Left hindlimb (tissue), 1 donor: Measurements from ENCODE around the gene ADGRG1.
A peak's percentile ranks its signal among the peaks of the same experiment; 100 is the strongest.

Source experiments
- DNase-seq: peaks from one replicate; pipeline ENCODE4 v3.0.0-alpha.2; 2018

The ADGRG1 gene

DNA sequence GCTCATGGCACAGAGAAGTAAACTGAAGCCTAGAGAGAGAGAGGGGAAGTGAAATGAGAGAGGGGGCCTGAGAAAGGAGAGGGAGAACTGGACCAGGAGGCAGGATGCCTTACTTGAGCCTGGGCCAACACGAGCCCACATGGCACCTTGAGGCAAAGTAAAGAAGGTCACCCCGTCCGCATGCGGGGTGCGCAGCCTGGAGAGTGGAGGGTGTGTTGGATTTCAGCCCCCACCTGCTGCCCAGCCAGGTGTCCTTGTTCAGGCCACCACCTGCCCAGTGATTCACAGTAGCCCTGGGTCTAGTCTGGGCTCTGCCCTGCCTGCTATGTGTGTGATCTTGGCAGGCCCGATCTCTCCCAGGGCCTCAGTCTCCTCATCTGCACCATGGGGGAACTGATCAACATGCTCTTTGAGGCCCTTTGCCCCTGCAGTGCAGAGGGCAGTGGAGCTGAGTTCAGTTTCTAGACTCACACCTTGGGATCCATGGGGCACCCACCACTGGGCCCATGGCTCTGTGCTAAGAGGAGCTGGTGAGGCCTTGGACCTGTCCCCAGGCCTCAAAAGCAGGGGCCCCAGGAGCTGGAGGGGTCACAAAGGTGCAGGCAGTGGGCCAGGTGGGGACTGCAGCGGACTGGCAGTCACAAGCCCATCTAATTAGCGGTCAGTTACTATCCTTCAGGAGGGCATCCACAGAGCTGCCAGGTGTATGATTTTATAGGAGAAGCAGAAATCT lies 56.4 kb downstream of the ADGRG1 start:
- no peak for DNase-seq

DNA sequence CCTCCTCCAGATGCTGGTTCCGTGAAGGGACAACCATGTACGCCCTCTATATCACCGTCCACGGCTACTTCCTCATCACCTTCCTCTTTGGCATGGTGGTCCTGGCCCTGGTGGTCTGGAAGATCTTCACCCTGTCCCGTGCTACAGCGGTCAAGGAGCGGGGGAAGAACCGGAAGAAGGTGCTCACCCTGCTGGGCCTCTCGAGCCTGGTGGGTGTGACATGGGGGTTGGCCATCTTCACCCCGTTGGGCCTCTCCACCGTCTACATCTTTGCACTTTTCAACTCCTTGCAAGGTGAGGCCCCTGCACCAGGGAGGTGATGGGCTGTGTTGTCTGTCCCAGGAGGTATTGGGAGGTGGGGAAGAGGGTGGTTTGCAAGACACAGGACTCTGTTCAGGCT lies 57.2 kb downstream of the ADGRG1 start:
- no peak for DNase-seq

DNA sequence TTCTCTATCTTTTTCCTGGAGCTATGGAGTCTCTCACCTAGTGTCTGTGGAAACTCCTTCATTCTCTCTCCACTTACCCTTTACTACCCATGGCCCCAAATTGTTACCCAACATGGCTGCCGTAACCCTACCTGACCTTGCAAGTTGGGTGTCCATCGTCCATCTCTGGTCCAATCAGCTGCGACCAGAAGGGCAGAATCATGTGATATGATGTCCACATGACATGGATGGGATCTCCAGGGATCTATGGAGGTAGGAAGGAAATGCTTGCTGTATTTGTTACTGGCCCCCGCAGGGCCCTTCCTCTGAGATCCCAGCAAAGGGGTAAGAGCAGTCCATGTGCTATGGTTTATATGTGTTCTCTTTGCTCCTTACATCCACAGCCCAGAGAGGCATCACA lies 58.1 kb downstream of the ADGRG1 start:
- DNase-seq, result no peak

DNA sequence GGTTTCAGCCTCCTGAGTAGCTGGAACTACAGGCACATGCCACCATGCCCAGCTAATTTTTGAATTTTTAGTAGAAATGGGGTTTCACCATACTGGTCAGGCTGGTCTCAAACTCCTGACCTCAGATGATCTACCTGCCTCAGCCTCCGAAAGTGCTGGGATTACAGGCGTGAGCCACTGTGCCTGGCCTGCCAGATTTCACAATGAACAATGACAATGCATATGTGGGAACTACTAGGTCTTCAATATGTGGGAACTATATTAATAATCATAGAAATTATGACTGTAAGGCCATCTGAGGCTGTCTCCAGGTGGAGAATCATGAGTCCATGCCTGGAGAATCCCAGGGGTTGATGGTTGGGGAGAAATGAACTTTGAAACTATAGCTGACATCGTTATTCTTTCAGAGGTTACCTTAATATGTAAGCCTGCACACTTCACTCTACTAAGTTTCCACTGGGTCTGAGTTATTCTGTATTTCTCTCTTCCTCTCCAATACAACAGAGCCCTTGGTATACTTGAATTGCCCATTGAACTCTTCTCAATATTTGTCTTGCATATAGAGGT lies 59.0 kb downstream of the ADGRG1 start:
- no peak for DNase-seq

DNA sequence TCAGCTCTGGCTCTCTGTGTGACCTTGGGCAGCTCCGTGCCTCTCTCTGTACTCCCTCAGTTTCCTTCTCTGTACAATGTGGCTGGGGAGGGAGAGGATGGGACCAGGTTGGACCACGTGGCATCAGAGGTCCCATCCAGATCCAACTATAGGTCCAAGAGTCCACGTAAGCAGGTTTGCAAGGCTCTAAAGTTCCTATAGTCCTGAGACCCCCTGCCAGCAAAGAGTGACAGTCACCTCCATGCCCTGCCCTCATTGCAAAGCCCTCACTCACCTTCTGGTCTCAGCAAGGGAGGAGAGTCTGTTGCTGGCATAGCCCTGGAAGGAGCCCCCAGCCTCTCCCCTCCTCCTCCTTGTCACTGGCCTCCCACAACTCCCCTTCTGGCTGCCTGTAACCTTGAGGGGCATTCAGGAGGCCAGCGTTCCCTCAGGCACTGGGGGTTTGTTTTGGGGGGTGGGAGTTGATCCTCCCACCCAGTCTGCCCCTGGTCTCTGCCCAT lies 60.1 kb downstream of the ADGRG1 start:
- no peak for DNase-seq

DNA sequence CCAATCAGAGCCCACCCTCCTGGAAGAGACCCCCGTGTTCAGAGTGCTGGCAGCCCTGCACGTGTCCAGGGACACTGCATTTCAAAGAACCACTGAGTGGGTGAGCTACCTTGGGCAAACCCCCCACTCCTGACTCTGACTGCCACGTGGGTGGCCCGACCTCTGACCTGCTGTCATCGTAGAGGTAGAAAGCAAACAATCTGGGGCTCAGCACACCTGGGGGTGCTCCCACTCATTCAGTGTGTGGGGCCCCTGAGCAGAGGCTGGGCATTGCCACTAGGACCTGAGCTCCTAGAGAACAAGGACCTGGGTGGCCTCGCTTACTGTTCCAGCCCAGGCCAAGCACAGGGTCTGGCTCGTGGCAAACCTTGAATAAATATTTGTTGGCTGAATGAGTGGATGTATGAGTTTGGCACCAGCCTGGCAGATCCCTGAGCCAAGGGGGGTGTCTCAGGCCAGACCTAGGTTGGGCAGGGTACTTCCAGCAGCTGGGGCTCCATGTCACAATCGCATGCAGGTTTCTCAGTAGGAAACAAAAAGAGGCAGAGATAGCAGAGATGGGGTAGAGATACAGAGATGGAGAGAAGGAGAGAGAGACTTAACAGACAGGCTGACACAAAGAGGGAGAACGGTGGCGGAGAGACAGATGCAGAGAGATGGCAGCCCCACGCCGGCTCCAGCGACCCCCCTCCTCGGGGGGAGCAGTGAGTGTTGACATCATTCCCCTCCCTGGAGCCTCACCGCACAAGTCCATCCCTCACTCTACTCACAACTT lies 60.7 kb downstream of the ADGRG1 start:
- no peak for DNase-seq

DNA sequence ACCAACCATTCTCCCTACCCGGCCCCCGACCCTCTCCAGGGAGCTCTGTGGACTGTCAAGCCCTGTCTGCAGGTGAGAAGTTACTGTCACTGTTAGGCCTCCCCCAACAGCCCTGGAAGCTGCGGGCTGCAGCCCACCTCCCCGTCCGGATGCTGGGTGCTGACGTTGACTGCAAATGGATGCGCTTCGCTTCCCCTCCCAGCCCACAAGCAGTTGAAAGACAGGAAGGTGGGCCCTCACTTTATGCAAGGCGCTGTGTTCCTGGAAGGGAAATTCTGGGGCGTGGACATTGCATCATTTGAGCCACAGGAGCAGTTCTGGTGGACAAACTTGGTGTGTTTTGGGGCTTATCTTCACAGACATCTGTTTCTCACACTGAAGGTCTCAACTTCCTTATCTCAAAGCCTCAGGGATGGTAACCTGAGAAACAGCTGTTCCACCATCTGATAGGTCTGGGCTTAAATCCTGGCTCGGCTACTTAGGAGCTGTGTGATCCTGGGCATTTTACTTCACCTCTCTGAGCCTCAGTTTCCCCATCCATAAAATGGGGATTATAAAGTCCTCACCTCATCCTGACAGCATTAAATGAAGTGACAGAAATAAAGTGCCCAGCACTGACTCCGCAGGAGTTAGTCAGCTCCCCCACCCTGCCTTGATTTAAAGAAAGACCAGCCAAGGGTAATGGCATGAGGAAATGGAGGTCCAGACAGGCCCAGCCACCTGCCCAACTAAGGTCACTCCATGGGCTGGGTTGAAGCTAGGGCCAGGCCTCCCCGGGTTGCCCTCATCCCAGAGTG lies 61.5 kb downstream of the ADGRG1 start:
- peak; percentile 46 for DNase-seq

DNA sequence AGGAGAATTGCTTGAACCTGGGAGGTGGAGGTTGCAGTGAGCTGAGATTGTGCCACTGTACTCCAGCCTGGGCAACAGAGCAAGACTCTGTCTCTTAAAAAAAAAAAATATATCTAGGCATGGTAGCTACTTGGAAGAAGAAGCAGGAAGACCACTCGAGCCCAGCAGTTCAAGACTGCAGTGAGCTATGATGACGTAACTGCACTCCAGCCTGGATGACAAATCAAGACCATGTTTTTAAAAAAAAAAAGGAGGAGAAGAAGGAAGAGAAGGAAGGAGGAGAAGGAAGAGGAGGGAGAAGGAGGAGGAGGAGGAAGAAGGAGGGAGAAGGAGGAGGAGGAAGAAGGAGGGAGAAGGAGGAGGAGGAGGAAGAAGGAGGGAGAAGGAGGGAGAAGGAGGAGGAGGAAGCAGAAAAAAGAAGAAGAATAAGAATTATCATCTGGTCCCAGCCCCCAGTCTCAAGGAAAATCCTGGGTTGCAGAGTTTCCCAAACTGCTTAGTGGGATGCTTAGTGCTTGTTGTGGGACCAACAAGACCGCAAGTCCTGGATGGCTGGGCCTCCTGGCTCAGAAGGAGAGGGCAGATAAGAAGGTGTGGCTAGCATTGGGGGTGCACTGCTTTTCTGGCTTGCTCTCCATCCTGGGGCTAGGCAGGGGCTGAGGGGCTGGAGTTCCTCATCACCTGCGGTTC lies 62.5 kb downstream of the ADGRG1 start:
- no peak for DNase-seq

DNA sequence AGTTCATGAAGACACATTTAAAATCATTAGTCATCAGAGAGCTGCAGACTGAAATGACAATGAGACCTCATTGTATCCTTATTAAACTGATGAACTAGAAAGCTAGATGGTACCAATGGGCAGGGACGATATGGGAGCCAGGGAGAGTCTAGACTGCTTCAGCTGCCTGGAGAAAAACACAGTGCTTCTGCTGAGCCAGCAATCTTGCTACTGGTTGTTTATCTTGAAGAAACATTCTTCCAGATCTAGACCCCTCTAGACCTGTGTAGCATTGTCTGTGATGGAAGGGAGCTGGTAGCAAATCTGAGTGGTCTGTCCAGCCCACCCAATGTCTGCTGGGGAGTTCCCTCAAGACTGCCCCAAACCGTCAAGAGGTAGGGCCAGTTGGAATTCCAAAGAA lies 64.2 kb downstream of the ADGRG1 start:
- DNase-seq, result no peak

DNA sequence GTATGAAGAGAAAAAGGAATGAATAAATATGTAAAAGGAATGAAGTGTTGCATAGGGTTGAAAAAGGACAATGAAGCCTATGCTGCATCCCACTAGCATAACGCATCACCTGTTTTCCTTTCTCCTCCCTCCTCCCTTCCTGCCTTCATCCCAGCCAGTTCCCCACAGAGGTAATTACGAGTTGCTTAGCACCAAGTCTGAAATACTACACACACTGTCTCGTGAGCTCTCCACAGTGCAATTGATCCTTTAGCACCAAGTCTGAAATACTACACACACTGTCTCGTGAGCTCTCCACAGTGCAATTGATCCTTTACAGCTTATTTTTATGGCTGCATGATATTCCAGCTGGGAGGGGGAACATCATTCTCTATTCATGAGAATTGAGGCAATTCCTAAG lies 65.1 kb downstream of the ADGRG1 start:
- DNase-seq, result no peak

DNA sequence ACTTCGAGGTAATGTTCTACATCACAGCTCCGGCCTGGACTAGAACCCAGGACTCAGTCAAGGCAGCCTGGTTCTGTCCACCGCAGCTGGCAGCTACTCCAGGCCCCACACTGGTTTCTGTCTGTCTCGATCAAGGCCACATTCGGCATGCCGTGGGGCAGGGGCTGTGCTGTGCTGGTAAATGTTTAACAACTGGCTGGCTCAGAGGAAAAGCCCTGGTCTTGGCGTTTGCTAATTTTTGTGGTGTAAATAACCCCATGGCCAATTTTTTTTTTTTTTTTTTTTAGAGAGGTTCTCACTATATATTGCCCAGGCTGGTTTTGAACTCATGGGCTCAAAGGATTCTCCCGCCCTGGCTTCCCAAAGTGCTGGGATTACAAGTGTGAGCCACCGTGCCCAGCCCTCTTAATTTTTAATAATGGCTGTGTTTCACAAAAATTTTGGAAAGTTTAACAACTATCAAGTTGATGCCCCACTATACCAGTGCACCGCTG lies 65.8 kb downstream of the ADGRG1 start:
- DNase-seq, result no peak

DNA sequence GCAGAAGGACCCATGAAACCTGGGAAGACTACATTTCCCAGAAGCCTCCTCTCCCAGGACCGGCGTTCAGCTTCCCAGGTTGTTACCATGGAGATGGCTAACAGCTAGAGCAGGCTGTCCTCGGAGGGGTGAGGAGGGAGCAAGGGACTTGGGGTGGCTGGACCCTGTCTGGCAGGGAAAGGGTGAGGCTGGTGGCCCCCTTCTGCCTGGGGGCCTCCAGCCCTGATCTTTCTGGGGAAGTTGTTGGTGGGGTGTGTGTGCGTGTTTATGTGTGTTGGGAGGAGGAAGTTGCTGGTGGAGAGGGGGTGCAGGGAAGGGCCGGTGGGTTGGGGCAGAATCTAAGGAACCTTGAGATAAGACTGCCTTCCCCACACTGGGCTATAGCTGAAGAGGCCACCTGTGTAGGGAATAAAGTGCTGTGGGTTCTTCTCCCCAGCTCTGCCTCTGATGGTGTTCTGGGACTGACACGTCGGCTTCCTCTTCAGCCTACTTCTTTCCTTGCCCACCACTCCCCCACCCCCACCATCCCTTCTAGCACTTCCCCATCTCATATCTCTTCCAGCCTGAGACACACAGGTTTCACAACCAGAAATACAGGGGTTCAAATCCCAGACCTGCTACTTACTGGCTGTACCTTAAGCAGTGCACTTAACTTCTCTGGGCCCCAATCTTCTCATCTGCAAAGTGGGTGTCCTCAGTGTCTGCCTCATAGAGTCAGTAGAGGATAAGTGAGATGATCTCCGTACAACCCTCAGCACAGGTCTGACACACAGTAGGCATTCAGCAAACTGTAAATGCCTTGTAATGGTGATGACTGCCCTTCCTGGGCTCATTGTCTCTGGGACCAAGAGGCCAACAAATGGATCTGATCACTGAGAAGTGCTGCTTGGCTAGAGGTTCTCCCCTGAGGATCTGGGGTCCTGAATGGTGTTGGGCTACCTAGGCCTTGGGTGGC lies 66.6 kb downstream of the ADGRG1 start, which contains the start of gene DRC7:
DRC7 (plus strand) TSS at position 82 of the 955 bp plus-strand sequence. CDS start 3,144 bp downstream, outside the sequence.
- no peak for DNase-seq

DNA sequence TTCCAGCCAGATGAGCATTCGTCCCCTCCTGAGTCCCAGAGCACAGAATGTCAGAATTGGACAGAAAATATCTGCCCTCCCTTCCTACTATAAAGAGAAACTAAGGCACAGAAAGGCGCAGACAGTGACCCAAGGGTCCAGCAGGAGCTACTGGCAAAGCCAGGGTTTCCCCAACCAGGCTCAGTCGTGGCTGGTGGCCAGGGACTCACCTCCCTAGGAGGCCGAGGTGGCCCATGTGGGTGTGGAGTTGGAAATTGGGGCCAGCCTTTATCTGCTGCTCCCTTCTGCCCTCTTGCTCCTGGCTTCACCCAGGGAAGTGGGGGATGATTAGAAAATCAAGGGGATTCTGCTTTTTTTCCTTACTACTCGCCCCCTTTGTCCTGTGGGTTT lies 67.2 kb downstream of the ADGRG1 start:
- DNase-seq, result no peak

DNA sequence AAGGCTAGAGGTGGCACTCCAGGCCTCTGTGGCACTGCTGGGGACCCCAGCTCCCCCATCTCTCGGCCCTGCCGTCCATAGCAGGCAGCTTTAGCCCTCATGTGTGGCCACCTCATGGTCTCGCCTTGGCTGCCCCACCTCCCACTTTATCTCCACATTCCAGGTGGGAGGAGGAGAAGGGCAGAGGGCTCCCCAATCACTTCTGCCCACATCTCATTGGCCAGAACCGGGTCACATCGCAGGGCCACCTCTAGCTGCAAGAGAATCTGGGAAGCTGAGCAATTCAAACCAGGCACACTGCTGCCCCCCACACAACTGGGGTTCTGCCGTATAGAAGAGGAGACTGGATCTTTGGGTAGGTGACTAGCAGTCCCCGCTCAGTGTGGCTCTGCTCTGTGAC lies 67.8 kb downstream of the ADGRG1 start:
- DNase-seq, result no peak

DNA sequence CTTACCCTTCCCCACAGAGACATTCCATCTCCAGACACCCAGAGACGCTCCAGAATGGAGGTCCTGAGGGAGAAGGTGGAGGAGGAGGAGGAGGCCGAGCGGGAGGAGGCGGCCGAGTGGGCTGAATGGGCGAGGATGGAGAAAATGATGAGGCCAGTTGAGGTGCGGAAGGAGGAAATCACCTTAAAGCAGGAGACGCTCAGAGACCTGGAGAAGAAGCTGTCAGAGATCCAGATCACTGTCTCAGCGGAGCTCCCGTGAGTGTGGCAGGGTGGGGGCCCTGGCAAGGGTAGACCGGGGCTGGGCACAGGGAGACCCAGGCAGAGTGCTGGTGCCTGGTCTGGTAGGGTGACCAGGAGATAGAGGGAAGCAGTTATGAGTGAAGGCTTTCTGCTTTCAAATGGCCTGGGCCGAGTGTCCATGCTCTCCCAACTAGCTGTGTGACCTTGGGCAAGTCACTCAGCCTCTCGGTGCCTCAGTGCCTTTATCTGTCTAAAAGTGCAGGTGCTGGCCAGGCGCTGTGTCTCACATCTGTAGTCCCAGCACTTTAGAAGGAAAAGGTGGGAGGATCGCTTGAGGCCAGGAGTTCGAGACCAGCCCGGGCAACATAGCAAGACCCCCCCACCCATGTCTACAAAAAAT lies 69.6 kb downstream of the ADGRG1 start:
- no peak for DNase-seq

DNA sequence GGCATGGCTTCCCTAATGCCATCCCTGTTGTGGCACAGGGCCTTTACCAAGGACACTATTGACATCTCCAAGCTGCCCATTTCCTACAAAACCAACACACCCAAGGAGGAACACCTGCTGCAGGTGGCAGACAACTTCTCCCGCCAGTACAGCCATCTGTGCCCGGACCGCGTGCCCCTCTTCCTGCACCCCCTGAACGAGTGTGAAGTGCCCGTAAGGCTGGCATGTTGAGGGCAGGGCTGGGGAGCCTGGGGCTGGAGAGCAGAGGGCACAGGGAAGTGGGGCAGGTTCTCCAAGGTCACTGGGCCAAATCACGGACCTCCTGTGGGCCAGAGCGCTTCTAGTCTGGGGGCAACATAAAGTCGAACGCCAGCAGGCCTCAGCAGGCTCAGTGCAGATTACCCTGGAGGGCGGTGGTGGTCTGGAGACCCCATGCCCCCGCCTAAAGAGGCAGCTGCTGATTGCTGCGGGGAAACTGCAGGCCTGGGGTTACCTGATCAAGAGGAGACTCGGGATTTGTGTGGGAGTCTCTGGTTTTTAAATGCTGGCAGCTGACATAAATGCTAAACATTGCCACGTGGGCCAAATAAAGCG lies 70.5 kb downstream of the ADGRG1 start:
- DNase-seq, result no peak

DNA sequence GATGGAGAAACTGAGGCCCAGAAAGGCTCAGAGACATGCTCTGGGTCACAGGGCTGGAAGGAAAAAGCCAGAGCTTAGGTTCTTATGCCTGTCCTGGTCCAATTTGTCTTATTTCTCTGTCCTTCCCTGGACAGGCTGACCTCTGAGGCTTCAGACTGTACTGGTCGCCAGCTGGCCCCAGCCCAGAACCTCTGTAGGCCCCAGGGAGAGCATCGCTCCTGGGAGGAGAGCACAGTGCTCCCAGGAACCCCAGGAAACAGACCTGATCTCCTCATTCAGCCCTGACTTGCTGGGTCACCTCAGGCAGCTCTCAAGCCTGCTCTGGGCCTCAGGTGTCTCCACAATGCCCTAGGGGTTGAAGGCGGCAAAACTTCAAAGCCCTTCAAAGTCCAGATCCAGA lies 71.1 kb downstream of the ADGRG1 start:
- DNase-seq, result no peak

DNA sequence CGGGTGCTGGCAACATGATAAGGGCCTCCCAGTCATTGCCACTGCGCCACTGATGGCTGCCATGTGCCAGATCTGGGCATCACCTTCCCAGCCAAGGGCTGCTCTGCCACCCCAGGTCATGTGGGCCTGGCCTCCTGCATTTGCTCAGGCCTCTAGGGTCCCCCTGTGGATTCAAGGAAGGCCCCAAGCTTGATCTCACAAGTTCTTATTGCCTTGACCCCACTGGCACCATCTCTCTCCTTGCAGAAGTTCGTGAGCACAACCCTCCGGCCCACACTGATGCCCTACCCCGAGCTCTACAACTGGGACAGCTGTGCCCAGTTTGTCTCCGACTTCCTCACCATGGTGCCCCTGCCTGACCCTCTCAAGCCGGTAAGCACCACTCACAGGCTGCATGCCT lies 71.5 kb downstream of the ADGRG1 start:
- DNase-seq, result no peak

DNA sequence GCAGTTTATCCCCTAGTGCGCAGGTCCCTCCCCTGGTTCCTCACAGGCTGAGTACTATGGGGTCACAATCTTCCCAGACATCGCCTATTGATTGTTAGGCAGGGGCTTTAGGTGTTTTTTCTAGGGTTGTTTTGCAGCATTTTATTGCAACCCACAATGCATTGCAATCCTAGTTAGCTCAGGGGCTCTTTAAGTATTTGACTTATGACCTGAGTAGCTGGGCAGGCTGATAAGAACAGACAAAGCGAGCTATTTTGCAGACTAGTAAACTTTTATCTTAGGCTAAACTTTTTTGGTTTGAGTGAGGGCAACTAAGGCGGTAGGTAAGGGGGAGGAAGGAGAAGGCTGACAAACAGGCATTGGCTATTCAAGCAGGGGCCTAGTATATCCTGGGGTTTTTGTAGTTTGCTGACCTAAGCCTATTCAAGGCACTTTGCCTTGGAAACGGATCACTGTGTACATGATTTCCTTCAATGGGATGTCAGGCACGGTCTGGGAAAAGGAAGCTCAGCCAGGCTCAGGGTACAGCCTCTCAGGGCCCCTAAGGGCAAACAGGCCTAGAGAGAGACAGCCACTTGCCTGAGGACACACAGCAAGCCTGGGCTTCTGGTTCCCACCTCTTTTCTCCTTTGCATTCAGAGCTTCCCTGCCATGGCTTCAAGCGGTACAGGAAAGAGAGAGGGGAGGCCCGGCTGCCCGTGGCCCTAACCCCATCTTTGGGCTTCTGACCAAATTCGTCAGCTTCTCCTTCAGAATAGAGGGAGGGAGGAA lies 72.5 kb downstream of the ADGRG1 start:
- DNase-seq, result no peak
